ENCODE data around the gene ASTN2.

DNA sequence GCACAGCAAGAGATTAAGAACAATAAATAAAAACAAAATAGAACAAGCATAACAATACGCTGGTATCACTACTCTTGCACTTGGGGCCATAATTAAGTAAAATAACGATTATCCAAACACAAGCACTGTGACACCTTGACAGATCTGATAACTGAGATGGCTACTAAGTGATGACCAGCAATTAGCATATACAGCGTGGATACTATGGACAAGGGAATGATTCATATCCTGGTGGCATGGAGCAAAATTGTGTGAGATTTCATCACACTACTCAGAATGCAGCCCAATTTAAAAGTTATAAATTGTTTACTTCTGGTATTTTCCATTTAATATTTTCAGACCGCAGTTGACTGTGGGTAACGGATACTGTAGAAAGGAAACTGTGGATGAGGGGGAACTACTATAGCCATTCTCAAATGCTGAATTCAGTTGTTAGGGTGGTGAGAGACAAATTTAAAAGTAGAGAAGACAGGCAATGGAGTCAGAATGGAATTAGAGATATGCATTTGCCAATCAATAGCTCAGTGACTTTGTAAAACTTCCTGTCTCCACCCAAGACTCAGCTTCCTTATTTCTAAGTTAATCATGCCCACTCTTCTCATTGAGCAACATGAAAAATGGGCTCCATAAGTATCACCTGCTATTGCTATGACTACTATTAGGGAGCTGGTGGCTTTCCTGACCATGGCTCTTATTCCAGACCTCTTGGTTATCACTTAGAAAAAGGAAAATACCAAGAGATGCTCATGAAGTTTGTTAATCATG lies 427.0 kb downstream of the ASTN2 start:
- TF ChIP-seq POLR2A (IDR thresholded peaks at IDR 0.05): no peak
- TF ChIP-seq, protein P1, sequence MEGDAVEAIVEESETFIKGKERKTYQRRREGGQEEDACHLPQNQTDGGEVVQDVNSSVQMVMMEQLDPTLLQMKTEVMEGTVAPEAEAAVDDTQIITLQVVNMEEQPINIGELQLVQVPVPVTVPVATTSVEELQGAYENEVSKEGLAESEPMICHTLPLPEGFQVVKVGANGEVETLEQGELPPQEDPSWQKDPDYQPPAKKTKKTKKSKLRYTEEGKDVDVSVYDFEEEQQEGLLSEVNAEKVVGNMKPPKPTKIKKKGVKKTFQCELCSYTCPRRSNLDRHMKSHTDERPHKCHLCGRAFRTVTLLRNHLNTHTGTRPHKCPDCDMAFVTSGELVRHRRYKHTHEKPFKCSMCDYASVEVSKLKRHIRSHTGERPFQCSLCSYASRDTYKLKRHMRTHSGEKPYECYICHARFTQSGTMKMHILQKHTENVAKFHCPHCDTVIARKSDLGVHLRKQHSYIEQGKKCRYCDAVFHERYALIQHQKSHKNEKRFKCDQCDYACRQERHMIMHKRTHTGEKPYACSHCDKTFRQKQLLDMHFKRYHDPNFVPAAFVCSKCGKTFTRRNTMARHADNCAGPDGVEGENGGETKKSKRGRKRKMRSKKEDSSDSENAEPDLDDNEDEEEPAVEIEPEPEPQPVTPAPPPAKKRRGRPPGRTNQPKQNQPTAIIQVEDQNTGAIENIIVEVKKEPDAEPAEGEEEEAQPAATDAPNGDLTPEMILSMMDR (IDR thresholded peaks at IDR 0.05): no peak

All from Peyer's patch (tissue), 4 donors.